ENCODE data around the gene NKX1-1. TPM values are rescaled to one million over a fixed set of nuclear protein-coding genes. Genes with fewer than 3 reads are reported as not detected.
A peak's percentile ranks its signal among the peaks of the same experiment; 100 is the strongest.

Gene NKX1-1
- polyA plus RNA-seq, 1 donor from 2014 or later: not detected

DNA sequence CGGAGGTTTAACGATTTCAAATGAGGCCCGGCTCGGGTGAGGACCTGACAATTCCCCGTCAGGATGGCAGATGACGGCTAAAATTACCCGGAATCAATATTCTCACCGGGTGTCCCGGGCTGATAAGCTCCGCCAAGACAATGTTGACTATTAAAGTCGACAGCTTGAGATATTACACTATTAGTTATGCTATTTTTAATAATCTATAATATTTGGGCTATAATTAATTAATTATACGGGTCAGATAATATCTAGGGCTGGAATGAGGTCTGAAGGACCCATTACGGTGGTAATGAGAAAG lies 9.4 kb upstream of the NKX1-1 start:
- Histone ChIP-seq H3K27ac (ENCODE audit: low read length) (no peak overlapping the region), H3K4me3 (ENCODE audit: low read length) (peak overlapping the region; percentile 38), H3K36me3 (ENCODE audit: insufficient read depth, low read length) (no peaks in the 10 kb centered on the region), H3K9me2 (ENCODE audit: insufficient read depth, low read length) (no peaks in the 10 kb centered on the region), H3F3A (ENCODE audit: insufficient read depth, low read length, poor library complexity, severe bottlenecking) (no peaks in the 10 kb centered on the region), H4K20me1 (ENCODE audit: insufficient read depth) (no peaks in the 10 kb centered on the region), H3K4me2 (ENCODE audit: low read length) (no peak overlapping the region), H3K79me2 (replicated peaks; ENCODE audit: insufficient read depth, low read length) (no peaks in the 10 kb centered on the region), H3K9me3 (ENCODE audit: low read length) (no peaks in the 10 kb centered on the region), H3K27me3 (ENCODE audit: insufficient read depth, low read depth, low read length) (peaks cover 46% of the 10 kb centered on the region), H2AFZ (ENCODE audit: low read depth, low read length) (no peak overlapping the region), H3K9ac (ENCODE audit: low read length) (no peak overlapping the region)
- TF ChIP-seq SMC3 (conservative IDR thresholded peaks at IDR 0.05; ENCODE audit: poor library complexity) (no peak), EZH2 (IDR thresholded peaks at IDR 0.05; ENCODE audit: borderline replicate concordance, insufficient read depth, low read length, poor library complexity, severe bottlenecking) (no peak), MXI1 (conservative IDR thresholded peaks at IDR 0.05; ENCODE audit: poor library complexity, severe bottlenecking) (no peak)

DNA sequence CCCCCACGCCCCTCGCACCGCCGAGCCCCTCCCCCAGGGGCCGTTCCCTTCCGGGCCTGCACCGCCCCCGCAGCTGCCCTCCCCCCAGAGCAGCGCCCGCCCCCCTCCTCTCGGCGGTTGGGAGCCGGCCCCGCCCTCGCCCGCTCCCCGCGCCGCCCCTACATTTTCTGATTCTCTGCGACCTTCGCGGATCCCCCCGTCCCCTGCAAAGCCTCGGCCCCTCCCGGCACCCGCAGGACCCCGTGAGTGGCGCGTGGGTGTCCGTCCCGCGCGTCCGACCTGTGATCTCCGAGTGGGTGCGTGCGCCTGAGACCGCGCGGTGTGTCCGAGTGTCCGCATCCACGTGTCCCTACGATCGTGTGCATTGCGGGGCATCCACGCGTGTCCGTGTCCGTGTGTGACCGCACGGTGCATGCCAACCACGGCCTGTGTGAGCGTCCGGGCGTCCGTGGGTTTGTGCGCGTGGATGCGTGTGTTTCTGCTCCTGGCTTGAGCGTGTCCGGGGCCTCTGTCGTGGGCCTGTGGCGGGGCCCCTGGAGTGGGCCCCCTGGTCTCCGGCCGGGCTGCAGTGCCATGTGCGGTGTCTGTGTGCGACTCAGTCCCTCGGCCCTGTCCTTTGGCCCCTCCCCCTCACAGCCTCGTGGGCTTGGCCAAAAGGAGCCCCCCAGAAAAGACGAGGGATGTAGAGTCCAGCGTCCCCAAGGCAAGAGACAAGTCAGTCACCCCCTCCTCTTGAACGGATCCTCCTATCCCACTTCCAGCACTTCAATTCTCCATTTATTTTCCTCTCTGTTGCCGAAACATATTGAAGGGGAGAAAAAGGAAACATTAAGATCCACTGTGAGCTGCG lies 8.8 kb upstream of the NKX1-1 start:
- no peaks in the 10 kb centered on the region for H3K79me2 ChIP-seq (replicated peaks; ENCODE audit: insufficient read depth, low read length)
- H3K4me3 ChIP-seq (ENCODE audit: low read length): peak overlapping the region; percentile 38
- TF ChIP-seq RAD21 (conservative IDR thresholded peaks at IDR 0.05): no peak
- TF ChIP-seq, protein P1, sequence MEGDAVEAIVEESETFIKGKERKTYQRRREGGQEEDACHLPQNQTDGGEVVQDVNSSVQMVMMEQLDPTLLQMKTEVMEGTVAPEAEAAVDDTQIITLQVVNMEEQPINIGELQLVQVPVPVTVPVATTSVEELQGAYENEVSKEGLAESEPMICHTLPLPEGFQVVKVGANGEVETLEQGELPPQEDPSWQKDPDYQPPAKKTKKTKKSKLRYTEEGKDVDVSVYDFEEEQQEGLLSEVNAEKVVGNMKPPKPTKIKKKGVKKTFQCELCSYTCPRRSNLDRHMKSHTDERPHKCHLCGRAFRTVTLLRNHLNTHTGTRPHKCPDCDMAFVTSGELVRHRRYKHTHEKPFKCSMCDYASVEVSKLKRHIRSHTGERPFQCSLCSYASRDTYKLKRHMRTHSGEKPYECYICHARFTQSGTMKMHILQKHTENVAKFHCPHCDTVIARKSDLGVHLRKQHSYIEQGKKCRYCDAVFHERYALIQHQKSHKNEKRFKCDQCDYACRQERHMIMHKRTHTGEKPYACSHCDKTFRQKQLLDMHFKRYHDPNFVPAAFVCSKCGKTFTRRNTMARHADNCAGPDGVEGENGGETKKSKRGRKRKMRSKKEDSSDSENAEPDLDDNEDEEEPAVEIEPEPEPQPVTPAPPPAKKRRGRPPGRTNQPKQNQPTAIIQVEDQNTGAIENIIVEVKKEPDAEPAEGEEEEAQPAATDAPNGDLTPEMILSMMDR (IDR thresholded peaks at IDR 0.05; ENCODE audit: poor library complexity, severe bottlenecking): no peak
- no peak for TF ChIP-seq POLR2AphosphoS5 (IDR thresholded peaks at IDR 0.05)
- TF ChIP-seq EP300 (conservative IDR thresholded peaks at IDR 0.05; ENCODE audit: poor library complexity, severe bottlenecking): no peak
- TF ChIP-seq, protein P2, sequence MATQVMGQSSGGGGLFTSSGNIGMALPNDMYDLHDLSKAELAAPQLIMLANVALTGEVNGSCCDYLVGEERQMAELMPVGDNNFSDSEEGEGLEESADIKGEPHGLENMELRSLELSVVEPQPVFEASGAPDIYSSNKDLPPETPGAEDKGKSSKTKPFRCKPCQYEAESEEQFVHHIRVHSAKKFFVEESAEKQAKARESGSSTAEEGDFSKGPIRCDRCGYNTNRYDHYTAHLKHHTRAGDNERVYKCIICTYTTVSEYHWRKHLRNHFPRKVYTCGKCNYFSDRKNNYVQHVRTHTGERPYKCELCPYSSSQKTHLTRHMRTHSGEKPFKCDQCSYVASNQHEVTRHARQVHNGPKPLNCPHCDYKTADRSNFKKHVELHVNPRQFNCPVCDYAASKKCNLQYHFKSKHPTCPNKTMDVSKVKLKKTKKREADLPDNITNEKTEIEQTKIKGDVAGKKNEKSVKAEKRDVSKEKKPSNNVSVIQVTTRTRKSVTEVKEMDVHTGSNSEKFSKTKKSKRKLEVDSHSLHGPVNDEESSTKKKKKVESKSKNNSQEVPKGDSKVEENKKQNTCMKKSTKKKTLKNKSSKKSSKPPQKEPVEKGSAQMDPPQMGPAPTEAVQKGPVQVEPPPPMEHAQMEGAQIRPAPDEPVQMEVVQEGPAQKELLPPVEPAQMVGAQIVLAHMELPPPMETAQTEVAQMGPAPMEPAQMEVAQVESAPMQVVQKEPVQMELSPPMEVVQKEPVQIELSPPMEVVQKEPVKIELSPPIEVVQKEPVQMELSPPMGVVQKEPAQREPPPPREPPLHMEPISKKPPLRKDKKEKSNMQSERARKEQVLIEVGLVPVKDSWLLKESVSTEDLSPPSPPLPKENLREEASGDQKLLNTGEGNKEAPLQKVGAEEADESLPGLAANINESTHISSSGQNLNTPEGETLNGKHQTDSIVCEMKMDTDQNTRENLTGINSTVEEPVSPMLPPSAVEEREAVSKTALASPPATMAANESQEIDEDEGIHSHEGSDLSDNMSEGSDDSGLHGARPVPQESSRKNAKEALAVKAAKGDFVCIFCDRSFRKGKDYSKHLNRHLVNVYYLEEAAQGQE (IDR thresholded peaks at IDR 0.05; ENCODE audit: borderline replicate concordance): no peak
- no peak for TF ChIP-seq EZH2 (IDR thresholded peaks at IDR 0.05; ENCODE audit: borderline replicate concordance, insufficient read depth, low read length, poor library complexity, severe bottlenecking)
- TF ChIP-seq TAF1 (IDR thresholded peaks at IDR 0.05; ENCODE audit: low read depth): no peak
- no peak for TF ChIP-seq MXI1 (conservative IDR thresholded peaks at IDR 0.05; ENCODE audit: poor library complexity, severe bottlenecking)
- no peak for TF ChIP-seq SMC3 (conservative IDR thresholded peaks at IDR 0.05; ENCODE audit: poor library complexity)
- H2AFZ ChIP-seq (ENCODE audit: low read depth, low read length): no peak overlapping the region
- no peaks in the 10 kb centered on the region for H4K20me1 ChIP-seq (ENCODE audit: insufficient read depth)
- no peak overlapping the region for H3K9ac ChIP-seq (ENCODE audit: low read length)
- H3K27ac ChIP-seq (ENCODE audit: low read length): no peak overlapping the region
- no peaks in the 10 kb centered on the region for H3K9me3 ChIP-seq (ENCODE audit: low read length)
- H3K36me3 ChIP-seq (ENCODE audit: insufficient read depth, low read length): no peaks in the 10 kb centered on the region
- no peak overlapping the region for H3K4me2 ChIP-seq (ENCODE audit: low read length)
- H3K9me2 ChIP-seq (ENCODE audit: insufficient read depth, low read length): no peaks in the 10 kb centered on the region
- H3F3A ChIP-seq (ENCODE audit: insufficient read depth, low read length, poor library complexity, severe bottlenecking): no peaks in the 10 kb centered on the region
- H3K27me3 ChIP-seq (ENCODE audit: insufficient read depth, low read depth, low read length): peaks cover 52% of the 10 kb centered on the region

Measured in neural cell (in vitro differentiated cells).